HG03025 (cell line): ENCODE measurements around the gene GLI3.

Experiments
- ATAC-seq: cut with Tn5 transposase; IDR thresholded peaks from one replicate; pipeline ENCODE4 v1.9.1; 2021; ENCODE audit warnings: mild to moderate bottlenecking, moderate library complexity; ENCODE audit not compliant: unreplicated experiment, low FRiP score

The GLI3 gene

DNA sequence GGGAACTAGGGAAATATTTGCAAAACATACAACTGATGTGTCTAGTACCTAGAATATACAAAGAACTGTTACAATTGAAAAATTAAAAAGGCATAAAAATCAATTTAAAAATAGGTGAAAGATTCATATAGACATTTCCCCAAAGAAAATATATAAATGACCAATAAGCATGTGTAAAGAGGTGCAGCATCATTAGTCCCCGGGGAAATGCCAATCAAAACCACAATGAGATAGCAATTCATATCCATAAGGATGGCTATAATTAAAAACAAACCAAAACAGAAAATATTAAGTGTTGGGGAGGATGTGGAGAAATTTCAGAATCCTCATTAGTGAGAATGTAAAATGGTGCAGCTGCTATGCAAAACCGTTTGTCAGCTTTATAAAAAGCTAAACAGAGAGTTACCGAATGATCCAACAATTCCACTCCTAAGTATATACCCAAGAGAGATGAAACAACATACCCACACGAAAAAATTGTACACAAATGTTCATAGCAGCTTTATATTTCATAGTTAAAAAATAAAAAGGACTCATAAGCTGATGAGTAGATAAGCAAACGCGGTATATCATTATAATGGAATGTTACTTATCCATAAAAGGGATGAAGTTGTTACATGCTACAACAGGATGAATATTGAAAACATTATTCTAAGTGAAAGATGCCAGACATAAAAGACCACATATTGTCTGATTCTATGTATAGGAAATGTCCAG is 324.0 kb downstream of the GLI3 start:
- ATAC-seq, result no peak

DNA sequence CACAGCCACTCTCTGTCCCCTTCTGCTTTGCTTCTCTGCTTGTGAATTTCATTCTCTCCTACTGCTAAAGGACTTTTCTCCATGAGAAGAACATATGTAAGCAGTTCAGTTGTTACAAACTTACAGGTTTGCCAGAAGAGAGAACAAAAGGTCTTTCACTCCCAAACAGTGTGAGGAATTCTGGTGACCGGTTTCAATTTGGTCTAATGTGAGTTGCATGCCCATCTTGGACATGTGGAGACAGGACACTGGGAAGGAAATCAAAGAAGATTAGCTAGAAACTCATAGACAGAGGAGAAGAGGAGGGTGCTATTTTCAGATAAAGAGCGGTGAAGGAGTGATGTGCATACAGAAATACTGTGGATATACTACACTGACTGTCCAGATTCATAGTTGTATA is 324.6 kb downstream of the GLI3 start:
- ATAC-seq, result no peak

DNA sequence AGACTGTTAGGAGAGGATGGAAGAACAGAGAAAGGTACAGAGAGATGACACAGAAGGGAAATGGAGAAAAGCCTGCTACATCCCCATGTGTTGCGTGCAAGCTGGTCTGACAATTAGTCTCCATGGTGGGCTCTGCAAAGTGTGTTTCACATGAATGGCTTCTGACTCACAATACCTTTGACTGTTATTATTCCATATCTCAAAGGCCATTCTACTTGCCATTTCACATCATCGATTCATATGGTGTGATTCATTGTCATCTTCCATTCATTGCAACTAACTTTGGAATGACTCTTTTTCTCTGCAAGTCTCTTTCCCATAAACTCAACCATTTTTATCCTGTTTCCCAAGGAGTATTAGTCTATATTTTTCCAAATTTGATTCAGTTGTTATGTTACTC is 325.2 kb downstream of the GLI3 start:
- no peak for ATAC-seq
